ENCODE results near the gene MPP2.

MPP2 gene

DNA sequence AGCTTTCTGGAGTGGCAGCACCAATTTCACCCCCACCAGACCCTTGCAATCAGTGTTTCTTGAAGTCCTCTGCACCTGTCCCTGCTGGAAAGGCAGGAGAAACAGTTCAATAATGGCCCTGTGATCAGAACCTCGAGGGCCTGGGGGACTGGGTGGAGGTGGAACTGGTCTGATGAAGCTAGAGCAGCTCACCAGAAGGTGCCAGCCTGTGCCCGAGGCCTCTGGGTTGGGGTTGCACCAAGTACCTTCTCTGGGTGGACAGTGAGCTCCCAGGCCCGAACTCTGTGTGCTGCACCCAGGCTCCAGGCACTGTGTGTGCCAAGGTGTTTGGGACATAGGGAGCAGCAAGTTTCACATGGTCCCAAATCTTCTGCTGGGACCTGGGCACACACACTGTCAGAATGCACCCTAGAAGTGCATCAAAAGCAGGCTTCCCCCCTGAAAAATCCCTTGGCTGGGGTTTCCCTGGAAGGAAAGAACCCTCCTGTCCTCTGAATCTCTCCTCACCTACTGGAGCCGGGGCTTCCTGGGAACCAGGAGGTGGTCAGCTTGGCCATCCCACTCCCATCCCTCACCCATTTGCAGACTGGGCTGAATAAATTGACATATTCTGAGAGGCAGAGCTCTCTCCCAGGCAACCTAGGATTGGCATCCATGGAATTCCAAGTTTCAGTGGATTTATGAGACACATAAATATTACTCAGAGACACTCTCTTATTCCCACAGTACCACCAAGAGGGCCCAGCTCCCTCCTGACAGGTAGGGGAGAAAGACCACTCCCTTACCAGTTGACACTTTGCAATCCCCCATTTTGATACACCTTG, 43.0 kb downstream of the MPP2 start:
- DNase-seq (ENCODE audit: low read depth), result no peak
- H3K4me3 ChIP-seq (ENCODE audit: control insufficient read depth, low read depth, low read length), result no peak overlapping the region
- TF ChIP-seq, protein P1, sequence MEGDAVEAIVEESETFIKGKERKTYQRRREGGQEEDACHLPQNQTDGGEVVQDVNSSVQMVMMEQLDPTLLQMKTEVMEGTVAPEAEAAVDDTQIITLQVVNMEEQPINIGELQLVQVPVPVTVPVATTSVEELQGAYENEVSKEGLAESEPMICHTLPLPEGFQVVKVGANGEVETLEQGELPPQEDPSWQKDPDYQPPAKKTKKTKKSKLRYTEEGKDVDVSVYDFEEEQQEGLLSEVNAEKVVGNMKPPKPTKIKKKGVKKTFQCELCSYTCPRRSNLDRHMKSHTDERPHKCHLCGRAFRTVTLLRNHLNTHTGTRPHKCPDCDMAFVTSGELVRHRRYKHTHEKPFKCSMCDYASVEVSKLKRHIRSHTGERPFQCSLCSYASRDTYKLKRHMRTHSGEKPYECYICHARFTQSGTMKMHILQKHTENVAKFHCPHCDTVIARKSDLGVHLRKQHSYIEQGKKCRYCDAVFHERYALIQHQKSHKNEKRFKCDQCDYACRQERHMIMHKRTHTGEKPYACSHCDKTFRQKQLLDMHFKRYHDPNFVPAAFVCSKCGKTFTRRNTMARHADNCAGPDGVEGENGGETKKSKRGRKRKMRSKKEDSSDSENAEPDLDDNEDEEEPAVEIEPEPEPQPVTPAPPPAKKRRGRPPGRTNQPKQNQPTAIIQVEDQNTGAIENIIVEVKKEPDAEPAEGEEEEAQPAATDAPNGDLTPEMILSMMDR (IDR thresholded peaks at IDR 0.05; ENCODE audit: control insufficient read depth, insufficient read depth, low read depth, low read length, missing control alignments), result no peak

DNA sequence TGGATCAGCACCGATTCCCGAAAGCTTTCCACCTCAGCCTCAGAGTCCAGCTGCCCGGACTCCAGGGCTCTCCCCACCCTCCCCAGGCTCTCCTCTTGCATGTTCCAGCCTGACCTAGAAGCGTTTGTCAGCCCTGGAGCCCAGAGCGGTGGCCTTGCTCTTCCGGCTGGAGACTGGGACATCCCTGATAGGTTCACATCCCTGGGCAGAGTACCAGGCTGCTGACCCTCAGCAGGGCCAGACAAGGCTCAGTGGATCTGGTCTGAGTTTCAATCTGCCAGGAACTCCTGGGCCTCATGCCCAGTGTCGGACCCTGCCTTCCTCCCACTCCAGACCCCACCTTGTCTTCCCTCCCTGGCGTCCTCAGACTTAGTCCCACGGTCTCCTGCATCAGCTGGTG, 45.4 kb downstream of the MPP2 start:
- TF ChIP-seq, protein P1 (IDR thresholded peaks at IDR 0.05; ENCODE audit: control insufficient read depth, insufficient read depth, low read depth, low read length, missing control alignments), result no peak
- H3K4me3 ChIP-seq (ENCODE audit: control insufficient read depth, low read depth, low read length), result no peak overlapping the region
- no peak for DNase-seq (ENCODE audit: low read depth)

DNA sequence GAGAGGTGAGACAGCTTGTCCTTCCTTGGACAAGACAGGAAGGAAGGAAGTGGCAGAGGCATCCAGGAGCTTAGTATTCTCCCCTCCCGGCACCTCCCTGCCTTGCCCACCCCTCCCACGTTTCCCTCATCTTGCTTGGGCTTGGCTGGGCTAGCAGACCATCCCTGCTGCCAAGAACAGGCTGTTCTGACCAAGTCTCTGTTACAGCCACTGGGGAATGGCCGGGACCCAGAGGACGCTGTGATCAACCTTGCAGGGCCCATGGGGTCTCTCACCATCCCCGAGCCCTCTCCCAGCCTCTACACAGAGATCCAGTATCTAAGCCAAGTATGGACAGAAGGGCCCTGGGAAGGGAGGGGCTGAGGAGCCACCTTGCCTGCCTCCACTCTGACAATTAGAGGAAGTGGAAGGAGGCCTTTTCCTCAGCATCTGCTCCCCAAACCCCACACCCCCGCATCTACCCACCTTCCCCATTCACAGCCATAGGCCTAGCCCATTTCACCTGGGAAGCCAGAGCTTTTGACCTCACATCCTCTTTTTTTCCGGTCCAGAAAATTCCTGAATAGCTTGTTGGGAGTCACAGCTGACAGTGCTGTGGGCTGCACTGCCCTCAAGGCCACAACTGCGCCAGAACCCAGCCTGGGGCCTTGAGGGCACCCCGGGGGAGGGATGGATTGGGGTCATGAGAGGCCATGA, 46.3 kb downstream of the MPP2 start:
- no peak overlapping the region for H3K4me3 ChIP-seq (ENCODE audit: control insufficient read depth, low read depth, low read length)
- DNase-seq (ENCODE audit: low read depth), result no peak
- TF ChIP-seq, protein P1 (IDR thresholded peaks at IDR 0.05; ENCODE audit: control insufficient read depth, insufficient read depth, low read depth, low read length, missing control alignments), result no peak

DNA sequence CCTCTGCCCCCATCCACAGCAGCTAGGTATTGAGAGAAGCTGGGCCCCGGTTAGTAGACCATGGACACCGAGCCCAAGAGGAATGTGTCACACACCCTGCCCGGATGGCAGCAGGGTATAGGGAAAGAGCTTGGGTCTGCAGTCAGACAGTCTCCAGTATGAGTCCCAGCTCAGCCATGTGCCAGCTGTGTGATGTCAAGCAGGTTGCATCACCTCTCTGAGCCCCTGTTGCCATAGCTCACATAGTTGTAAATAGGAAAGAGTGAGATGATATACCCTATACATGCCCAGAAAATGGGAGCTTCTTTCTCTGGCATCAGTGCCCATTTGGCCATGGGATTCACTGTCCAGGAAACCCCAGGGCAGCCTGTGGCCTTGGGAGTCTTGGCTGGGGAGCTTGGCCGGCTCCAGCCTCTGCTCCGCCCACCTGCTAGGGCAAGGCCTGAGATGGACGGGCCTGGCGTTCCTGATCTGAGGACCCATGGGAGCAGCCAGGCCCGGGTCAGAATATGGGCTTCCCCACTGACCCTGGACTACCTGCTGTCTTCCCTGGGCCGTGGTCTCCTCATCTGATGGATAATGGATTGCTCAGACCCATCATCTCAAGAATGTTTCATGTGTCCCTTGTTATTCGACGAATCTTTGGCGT, 47.1 kb downstream of the MPP2 start:
- no peak for DNase-seq (ENCODE audit: low read depth)
- no peak overlapping the region for H3K4me3 ChIP-seq (ENCODE audit: control insufficient read depth, low read depth, low read length)

DNA sequence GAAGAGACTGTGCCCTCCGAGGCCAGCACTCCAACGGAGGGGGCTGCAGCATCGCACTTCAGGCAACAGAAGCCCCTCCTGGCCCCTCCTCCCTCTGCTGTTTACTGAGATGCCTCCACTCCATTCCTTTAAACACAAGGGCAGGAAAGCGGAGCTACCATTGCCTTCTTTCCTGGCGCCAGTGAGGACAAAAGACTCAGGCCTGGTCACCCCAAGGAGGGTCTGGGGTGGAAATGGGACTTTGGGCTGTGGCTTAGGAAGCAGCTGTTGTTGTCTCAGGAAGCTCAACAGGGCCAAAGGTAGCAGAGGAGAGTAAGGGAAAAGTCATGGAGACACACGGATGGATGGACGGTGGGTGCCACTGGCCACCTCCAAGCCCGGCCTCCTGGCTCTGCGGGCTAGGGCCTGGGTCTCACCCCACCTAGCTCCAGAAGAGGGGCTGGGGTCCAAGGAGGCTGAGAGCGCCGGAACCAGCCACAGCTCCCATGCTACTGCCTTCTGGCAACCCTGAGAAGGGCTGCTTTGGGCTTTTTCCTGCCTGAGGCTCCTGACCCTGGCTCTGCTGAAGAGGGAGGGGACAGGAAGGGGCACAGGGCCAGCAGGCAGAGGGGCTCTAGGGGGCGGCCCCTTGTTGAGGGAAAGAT, 49.3 kb downstream of the MPP2 start:
- TF ChIP-seq, protein P1 (IDR thresholded peaks at IDR 0.05; ENCODE audit: control insufficient read depth, insufficient read depth, low read depth, low read length, missing control alignments), result no peak
- H3K4me3 ChIP-seq (ENCODE audit: control insufficient read depth, low read depth, low read length), result no peak overlapping the region
- DNase-seq (ENCODE audit: low read depth), result no peak

More for the DNA sequence above, 47.1 kb downstream of the MPP2 start:
- TF ChIP-seq, protein P1 (IDR thresholded peaks at IDR 0.05; ENCODE audit: control insufficient read depth, insufficient read depth, low read depth, low read length, missing control alignments), result no peak

DNA sequence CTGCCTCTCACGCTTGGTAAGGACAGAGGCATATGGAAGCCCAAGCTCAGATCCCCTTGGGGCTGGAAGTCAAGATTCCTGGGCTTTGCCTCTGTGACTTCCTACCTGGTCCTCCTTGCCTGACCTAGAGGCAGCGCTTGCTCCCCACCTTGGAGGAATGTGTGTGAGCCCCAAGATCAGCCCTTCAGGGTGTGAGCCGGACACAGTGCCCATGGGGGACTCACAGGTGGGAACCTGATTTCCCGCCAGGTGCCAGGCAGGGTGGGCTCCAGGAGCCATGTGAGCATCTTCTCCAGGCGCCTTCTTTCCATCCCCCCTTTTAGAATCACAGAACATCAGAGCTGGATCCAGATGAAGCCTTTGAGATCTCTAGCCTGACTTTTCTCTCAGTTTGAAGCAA, 50.2 kb downstream of the MPP2 start:
- no peak for DNase-seq (ENCODE audit: low read depth)
- TF ChIP-seq, protein P1 (IDR thresholded peaks at IDR 0.05; ENCODE audit: control insufficient read depth, insufficient read depth, low read depth, low read length, missing control alignments), result no peak
- H3K4me3 ChIP-seq (ENCODE audit: control insufficient read depth, low read depth, low read length), result no peak overlapping the region
